A549 (cell line): ENCODE data around the gene LOXHD1.

Experiments used
- BHLHE40 ChIP-seq: IDR thresholded peaks from 2 replicates; pipeline ENCODE4 v1.6.1; 2012; ENCODE audit warnings: low read depth, low read length, inconsistent platforms
- CTCF ChIP-seq: fragments of >200 bp; sonication (Bioruptor Twin); formaldehyde crosslinking; IDR thresholded peaks from 3 replicates; pipeline ENCODE4 v1.5.1; 2016
- EHMT2 ChIP-seq: fragments of 200-600 bp; sonication (generic); IDR thresholded peaks from 2 replicates; pipeline ENCODE4 v1.6.1; 2016; ENCODE audit warnings: antibody characterized with exemption, low read depth, mild to moderate bottlenecking, moderate library complexity
- EP300 ChIP-seq, 2 experiments: fragments of >200 bp; sonication (Bioruptor Twin); formaldehyde crosslinking; IDR thresholded peaks; 2 replicates in 1 of 2; 3 replicates in 1 of 2; pipeline ENCODE4 v1.6.1; 2016 to 2017
- HMGXB4 ChIP-seq: fragments of 250-450 bp; sonication (Bioruptor Pico); IDR thresholded peaks from 2 replicates; pipeline ENCODE4 v1.5.0; 2021; ENCODE audit warnings: mild to moderate bottlenecking, moderate library complexity, borderline replicate concordance
- HOXB5 ChIP-seq: fragments of 250-450 bp; sonication (Bioruptor Pico); IDR thresholded peaks from 2 replicates; pipeline ENCODE4 v1.5.0; 2020; ENCODE audit warnings: mild to moderate bottlenecking, moderate library complexity
- RAD21 ChIP-seq, 2 experiments: fragments of >200 bp in 1 of 2; sonication (Bioruptor Twin) in 1 of 2; formaldehyde crosslinking in 1 of 2; IDR thresholded peaks in 1 of 2; conservative IDR thresholded peaks in 1 of 2; 2 replicates in 1 of 2; 3 replicates in 1 of 2; pipeline ENCODE4 v1.6.1; 2012 to 2018; ENCODE audit warnings: inconsistent platforms in 1 of 2
- REST ChIP-seq: fragments of 200-600 bp; sonication (generic); IDR thresholded peaks from 2 replicates; pipeline ENCODE4 v1.6.1; 2016; ENCODE audit warnings: antibody characterized with exemption, mild to moderate bottlenecking, moderate library complexity
- USF2 ChIP-seq: fragments of 450-650 bp; IDR thresholded peaks from 2 replicates; pipeline ENCODE4 v1.6.1; 2014; ENCODE audit warnings: antibody characterized with exemption

GRCh38 chr18:46468426-46469180 lies 188.4 kb downstream of the LOXHD1 start:
- TF ChIP-seq HMGXB4 (CRISPR knock-in tag) (no peak), HOXB5 (CRISPR knock-in tag) (no peak), CTCF (no peak), RAD21 (conservative IDR thresholded peaks at IDR 0.05 in 1 of 2, IDR thresholded peaks at IDR 0.05 in 1 of 2) (no peak), USF2 (no peak), REST (no peak), EP300 (IDR thresholded peaks at IDR 0.05) (no peak), BHLHE40 (no peak), EHMT2 (no peak)
